Adrenal gland (tissue), 12 donors: ENCODE measurements around the gene DISP2. TPM values are rescaled to one million over a fixed set of nuclear protein-coding genes. Genes with fewer than 3 reads are reported as not detected.

Experiments used
- DNase-seq, 7 donors: peaks; one replicate each; pipeline ENCODE4 v3.0.0-alpha.2; 2019 to 2020
- H3K27ac ChIP-seq, 5 donors: fragments of 200-600 bp; sonication (generic) in 4 of 5; 1 replicate in 3 of 5; 2 replicates in 2 of 5; pipeline versions ENCODE4 v1.5.1 to v1.8.0; 2016 to 2020; ENCODE audit warnings: mild to moderate bottlenecking in 1 of 5
- H3K27me3 ChIP-seq: fragments of 200-600 bp; 2 replicates; pipeline ENCODE4 v1.8.0; 2021
- H3K36me3 ChIP-seq, 2 donors: fragments of 200-600 bp; replicated peaks in 1 of 2; 1 replicate in 1 of 2; 2 replicates in 1 of 2; pipeline versions ENCODE4 v1.5.1 to v1.8.0; 2018 to 2022
- H3K4me1 ChIP-seq, 2 donors: fragments of 200-600 bp; replicated peaks in 1 of 2; 1 replicate in 1 of 2; 2 replicates in 1 of 2; pipeline versions ENCODE4 v1.5.1 to v1.8.0; 2018 to 2021
- H3K4me3 ChIP-seq, 4 donors: fragments of 200-600 bp; sonication (generic) in 3 of 4; one replicate each; pipeline ENCODE4 v1.5.1; 2016 to 2018
- H3K9me3 ChIP-seq, 3 donors: fragments of 200-600 bp; sonication (generic) in 1 of 3; replicated peaks in 1 of 3; 1 replicate in 2 of 3; 2 replicates in 1 of 3; pipeline versions ENCODE4 v1.5.1 to v1.8.0; 2016 to 2021
- CTCF ChIP-seq, 6 experiments: fragments of 450-650 bp in 4 of 6; fragments of 200-600 bp in 2 of 6; sonication (generic) in 1 of 6; IDR thresholded peaks; 1 replicate in 5 of 6; 2 replicates in 1 of 6; pipeline versions ENCODE4 v1.5.1 to v1.8.0; 2016 to 2021; ENCODE audit warnings: antibody characterized with exemption in 6 of 6, mild to moderate bottlenecking in 2 of 6, moderate library complexity in 1 of 6
- POLR2A ChIP-seq, 2 donors: fragments of 450-650 bp; IDR thresholded peaks; one replicate each; pipeline ENCODE4 v1.6.1; 2017; ENCODE audit warnings: antibody characterized with exemption in 2 of 2, mild to moderate bottlenecking in 2 of 2, moderate library complexity in 1 of 2
- WGBS, 4 donors: extraction: QIAGEN DNeasy Blood & Tissue Kit in 2 of 4; methylation state at CpG; one replicate each; pipeline versions ENCODE4 v1.1.5 to v1.1.7; 2013 to 2017; 5-methylcytosine and 5-hydroxymethylcytosine counted together
- intact Hi-C, 2 donors: fragments of 100-400 bp; cut with DNase I; formaldehyde crosslinking; loops; one replicate each; pipeline versions ENCODE4 v1.14.1 to v1.15.0; 2022 to 2023
- polyA plus RNA-seq, 3 donors: library from polyadenylated mRNA; stranded (reverse); fragments of 200-250 nt in 2 of 3; fragments of 350-450 nt in 1 of 3; fragmentation: Illumina TruSeq in 1 of 3; extraction: RNeasy Lipid Tissue Mini Kit (QIAGEN cat#74804) in 1 of 3; gene quantifications; one replicate each; pipeline ENCODE4 v1.2.3, GENCODE V29; 2013 to 2014
- total RNA-seq, 9 donors: library from RNA; depleted of rRNA in 4 of 9; stranded (reverse); fragments of >200 nt in 4 of 9; fragments of 120-200 nt in 1 of 9; fragmentation: NEBNext Ultra II Directional in 1 of 9; extraction: Animal tissue kit (Norgen Biotek cat#: 25700) in 1 of 9; gene quantifications; one replicate each; pipeline versions ENCODE4 v1.1.0 to v1.2.4, GENCODE V29; 2013 to 2023
- donor health status: healthy with polysubstance abuse.
- donor health status: Bipolar disorder and iron deficiency.
- donor health status: DM: yes; HTN: yes; CAD: no.
- donor health status: DM: no; HTN: no; CAD: no.
- donor health status: DM: no; HTN: no; CAD: no.
- donor health status: DM: yes; HTN: yes; CAD: no.

The DISP2 gene
- total and polyA plus RNA-seq, 12 donors = 0.36 to 19.4 (median 1.2) TPM; not detected in 1

- WGBS, 4 donors = 14 to 23% (median 15%) methylated on average over 10 to 91 of the region's 91 CpGs
- Histone ChIP-seq H3K4me1 (peaks cover 0 to 14% of the 10 kb centered on the region in 2 donors), H3K27ac (peak overlapping the region in 1 of 5 donors; percentile 17), H3K36me3 (no peaks in the 10 kb centered on the region), H3K9me3 (no peaks in the 10 kb centered on the region), H3K4me3 (peak overlapping the region in 1 of 4 donors; percentile 32), H3K27me3 (no peaks in the 10 kb centered on the region)
- intact Hi-C loops = loop anchor here in 1 of 2 donors (10.0 kb wide), 1 partner anchor 47 kb away; no protein-coding TSS in a partner anchor
- TF ChIP-seq CTCF (IDR thresholded peaks at IDR 0.05) (peak; percentile 60 to 94 (median 81)), POLR2A (IDR thresholded peaks at IDR 0.05) (no peak)
- peak; percentile 80 to 94 (median 88) for DNase-seq
These were observed 9.9 kb downstream of the DISP2 start for GRCh38 chr15:40367686-40368611.

- H3K36me3 ChIP-seq = no peaks in the 10 kb centered on the region
- H3K27me3 ChIP-seq = no peaks in the 10 kb centered on the region
- 94 to 96% (median 95%) methylated on average over 12 to 24 of the region's 24 CpGs for WGBS, 4 donors
- no peak overlapping the region for H3K27ac ChIP-seq
- TF ChIP-seq POLR2A (IDR thresholded peaks at IDR 0.05) (no peak), CTCF (IDR thresholded peaks at IDR 0.05) (no peak)
- H3K4me1 ChIP-seq = peaks cover 0 to 14% of the 10 kb centered on the region in 2 donors
- DNase-seq = no peak
- no peaks in the 10 kb centered on the region for H3K9me3 ChIP-seq
- no peak overlapping the region for H3K4me3 ChIP-seq
- intact Hi-C loops = loop anchor here in 1 of 2 donors (10.0 kb wide), 1 partner anchor 46 kb away; no protein-coding TSS in a partner anchor
These were observed 10.9 kb downstream of the DISP2 start for GRCh38 chr15:40368719-40369473.

- 90 to 100% (median 92%) methylated on average over 3 to 10 of the region's 10 CpGs; no CpG with 5 or more reads in 1 of the 4 donors for WGBS, 4 donors
- Histone ChIP-seq H3K27me3 (no peaks in the 10 kb centered on the region), H3K4me1 (peaks cover 0 to 14% of the 10 kb centered on the region in 2 donors), H3K27ac (no peak overlapping the region), H3K36me3 (no peaks in the 10 kb centered on the region), H3K9me3 (no peaks in the 10 kb centered on the region), H3K4me3 (no peak overlapping the region)
- no peak for DNase-seq
- TF ChIP-seq POLR2A (IDR thresholded peaks at IDR 0.05) (no peak), CTCF (IDR thresholded peaks at IDR 0.05) (no peak)
- intact Hi-C loops = loop anchor here in 1 of 2 donors (10.0 kb wide), 1 partner anchor 45 kb away; no protein-coding TSS in a partner anchor
These were observed 11.5 kb downstream of the DISP2 start for GRCh38 chr15:40369474-40369869.

- Histone ChIP-seq H3K4me1 (peaks cover 0 to 14% of the 10 kb centered on the region in 2 donors), H3K27me3 (no peaks in the 10 kb centered on the region), H3K36me3 (no peaks in the 10 kb centered on the region), H3K27ac (no peak overlapping the region), H3K4me3 (no peak overlapping the region), H3K9me3 (no peaks in the 10 kb centered on the region)
- WGBS, 4 donors = 70 to 100% (median 77%) methylated on average over 2 to 13 of the region's 13 CpGs
- intact Hi-C loops = loop anchor here (2.0 to 10.0 kb wide), 2 partner anchors 45 to 47 kb away; no protein-coding TSS in a partner anchor
- peak in 1 of 7 donors; percentile 43 for DNase-seq
- TF ChIP-seq POLR2A (IDR thresholded peaks at IDR 0.05) (no peak), CTCF (IDR thresholded peaks at IDR 0.05) (no peak)
These were observed 12.0 kb downstream of the DISP2 start for GRCh38 chr15:40369971-40370370.
